HG03354 (cell line): ENCODE data around the gene ADM5.

Experiments
- ATAC-seq: cut with Tn5 transposase; IDR thresholded peaks from one replicate; pipeline ENCODE4 v1.9.1; 2021; ENCODE audit warnings: mild to moderate bottlenecking; ENCODE audit not compliant: unreplicated experiment, poor library complexity, severe bottlenecking

Gene ADM5

DNA sequence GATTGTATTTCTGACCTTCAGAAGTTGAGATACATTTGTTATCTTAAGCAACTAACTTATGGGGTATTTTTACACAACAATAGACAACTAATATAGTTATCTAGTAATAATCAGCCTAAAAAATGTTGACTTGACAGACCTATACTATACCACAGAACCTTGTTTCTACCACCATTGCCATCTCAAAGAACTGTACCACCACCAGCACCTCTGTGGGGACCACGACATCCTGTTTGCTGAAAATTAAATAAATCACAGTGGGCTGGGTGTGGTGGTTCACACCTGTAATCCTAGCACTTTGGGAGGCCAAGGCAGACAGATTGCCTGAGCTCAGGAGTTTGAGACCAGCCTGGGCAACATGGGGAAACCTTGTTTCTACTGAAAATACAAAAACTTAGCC lies 49.7 kb downstream of the ADM5 start:
- ATAC-seq: no peak

DNA sequence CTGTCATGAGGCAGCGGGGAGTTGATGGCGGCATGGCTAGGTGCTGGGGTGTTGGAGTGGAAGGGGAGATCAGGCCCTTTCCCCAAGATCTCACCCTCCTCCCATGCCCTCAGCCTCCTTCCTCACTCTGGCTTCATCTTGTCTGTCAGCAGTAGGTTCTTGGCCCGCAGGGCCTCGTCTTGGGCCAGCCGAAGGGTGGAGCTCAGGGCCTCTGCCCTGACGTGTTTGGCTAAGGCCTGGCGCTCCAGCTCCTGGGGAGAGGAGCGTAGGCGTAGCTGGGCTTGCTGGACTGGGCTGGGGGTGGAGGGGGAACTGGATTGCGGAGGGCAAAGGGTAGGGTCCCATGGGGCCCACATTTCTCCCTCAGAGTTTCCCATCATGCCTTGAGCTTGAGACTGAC lies 50.5 kb downstream of the ADM5 start:
- no peak for ATAC-seq
